HG03571 (cell line): ENCODE data around the gene SOX4.
"Not testable (repeated sequence)": the region's sequence is repeated elsewhere in the genome, so short reads cannot be mapped to it uniquely, and the experiment has no call there.

ENCODE experiments used
- ATAC-seq: cut with Tn5 transposase; IDR thresholded peaks from one replicate; pipeline ENCODE4 v1.9.1; 2021; ENCODE audit not compliant: unreplicated experiment

SOX4 gene

DNA sequence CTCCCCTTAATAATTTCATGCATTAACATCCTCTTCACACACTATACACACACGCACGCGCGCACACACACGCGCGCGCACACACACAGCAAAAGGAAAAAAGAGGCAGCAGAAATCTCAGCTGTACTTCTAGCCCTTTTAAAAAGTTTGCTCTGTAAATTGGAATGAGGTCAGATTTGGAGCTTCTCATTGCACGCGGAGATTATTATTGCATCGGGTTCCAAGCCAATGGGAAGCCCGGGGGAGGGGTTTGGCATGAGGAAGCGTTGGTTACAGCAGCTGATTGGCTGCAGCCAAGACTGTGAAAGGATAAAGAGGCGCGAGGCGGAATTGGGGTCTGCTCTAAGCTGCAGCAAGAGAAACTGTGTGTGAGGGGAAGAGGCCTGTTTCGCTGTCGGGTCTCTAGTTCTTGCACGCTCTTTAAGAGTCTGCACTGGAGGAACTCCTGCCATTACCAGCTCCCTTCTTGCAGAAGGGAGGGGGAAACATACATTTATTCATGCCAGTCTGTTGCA lies at the start of gene SOX4:
TSS of gene SOX4 (plus strand) at position 340 of the 515 bp plus-strand sequence. CDS start 784 bp downstream, outside the sequence.
- peak; percentile 69 for ATAC-seq

DNA sequence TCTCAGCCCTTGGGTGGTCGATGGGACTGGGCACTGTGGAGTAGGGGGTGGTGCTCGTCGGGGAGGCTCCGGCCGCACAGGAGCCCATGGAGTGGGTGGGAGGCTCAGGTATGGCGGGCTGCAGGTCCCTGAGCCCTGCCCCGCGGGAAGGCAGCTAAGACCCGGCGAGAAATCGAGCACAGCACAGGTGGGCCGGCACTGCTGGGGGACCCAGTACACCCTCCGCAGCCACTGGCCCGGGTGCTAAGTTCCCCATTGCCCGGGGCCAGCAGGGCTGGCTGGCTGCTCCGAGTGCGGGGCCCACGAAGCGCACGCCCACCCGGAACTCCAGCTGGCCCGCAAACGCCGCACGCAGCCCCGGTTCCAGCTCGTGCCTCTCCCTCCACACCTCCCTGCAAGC lies 41.3 kb upstream of the SOX4 start:
- not testable (repeated sequence) for ATAC-seq

DNA sequence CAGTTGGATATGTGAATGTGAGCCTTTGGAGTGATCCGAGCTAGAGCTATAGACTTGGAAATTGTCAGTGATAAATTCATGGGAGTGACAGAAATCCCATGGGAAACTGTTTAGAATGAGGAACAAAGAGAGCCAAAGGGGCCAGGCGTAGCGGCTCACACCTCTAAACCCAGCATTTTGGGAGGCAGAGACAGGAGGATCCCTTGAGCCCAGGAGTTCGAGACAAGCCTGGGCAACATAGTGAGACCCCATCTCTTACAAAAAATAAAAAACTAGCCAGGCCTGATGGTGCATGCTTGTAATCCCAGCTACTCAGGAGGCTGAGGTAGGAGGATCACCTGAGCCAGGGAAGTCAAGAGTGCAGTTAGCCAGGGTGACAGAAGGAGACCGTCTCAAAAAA lies 39.3 kb upstream of the SOX4 start:
- no peak for ATAC-seq

DNA sequence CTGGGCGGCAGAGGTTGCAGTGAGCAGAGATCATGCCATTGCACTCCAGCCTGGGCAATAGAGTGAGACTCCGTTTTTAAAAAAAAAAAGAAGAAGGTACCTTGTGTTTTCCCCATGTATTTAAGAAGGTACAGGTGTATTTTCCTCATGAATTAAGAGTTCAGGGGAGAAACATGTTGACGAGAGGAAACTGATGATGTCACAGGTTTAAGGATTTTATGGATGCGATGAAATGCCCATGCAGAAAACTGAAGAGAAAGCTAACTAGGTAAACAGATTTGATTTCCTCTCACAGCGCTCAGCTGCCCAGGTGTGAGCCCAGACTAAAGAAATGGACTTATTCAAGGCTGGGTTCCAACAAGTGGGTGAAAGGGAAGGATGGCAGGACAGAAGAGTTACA lies 38.4 kb upstream of the SOX4 start:
- no peak for ATAC-seq

DNA sequence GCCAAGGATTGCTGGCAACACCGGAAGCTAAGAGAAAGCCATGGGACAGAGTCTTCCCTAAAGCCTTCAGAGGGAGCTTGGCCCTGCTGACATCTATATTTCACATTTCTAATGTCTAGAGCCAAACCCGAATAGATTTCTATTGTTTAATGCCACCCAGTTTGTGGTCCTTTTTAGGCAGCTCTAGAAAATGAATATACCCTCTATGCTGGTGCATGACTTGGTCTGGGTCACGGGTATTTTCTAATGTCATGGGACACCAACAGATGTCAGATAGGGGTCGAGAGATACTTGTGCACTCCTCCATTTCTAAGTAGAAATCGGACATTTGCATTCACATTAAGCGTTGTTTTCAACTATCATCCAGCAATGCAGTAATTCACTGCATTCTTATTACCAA lies 37.0 kb upstream of the SOX4 start:
- ATAC-seq: no peak

DNA sequence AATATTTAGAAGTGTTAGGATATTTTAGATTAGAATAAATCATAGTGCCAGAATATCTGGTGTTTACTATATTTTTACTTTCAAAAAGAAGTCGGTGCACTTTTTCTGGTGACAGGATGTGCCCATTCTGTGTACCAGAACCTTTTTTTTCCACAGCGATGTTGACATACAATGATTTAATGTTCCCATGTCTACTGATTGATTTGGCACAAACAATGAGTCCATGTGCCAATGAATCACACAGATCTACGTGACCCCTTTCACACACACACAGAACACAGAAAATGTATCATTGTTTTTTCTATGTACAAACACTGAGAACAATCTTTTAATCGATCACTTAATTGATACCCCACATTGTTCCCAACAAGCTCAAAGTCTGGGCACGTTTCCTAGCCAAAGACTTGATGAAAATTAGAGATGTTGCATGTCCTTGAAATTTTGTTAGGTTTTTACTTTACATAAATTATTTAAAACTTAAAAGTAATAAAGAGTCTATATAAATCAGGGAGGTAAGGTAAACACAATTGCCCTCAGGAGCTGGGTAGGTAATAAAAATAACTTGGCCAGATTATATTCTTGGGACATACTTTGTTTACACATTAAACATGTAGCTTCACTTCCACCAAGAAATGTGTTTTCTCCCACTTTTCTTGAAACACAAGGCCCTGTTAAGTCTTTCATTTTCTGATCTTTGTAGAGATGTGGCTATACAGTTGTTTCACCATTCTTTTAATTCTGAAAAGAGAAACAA lies 36.4 kb upstream of the SOX4 start:
- ATAC-seq: no peak

DNA sequence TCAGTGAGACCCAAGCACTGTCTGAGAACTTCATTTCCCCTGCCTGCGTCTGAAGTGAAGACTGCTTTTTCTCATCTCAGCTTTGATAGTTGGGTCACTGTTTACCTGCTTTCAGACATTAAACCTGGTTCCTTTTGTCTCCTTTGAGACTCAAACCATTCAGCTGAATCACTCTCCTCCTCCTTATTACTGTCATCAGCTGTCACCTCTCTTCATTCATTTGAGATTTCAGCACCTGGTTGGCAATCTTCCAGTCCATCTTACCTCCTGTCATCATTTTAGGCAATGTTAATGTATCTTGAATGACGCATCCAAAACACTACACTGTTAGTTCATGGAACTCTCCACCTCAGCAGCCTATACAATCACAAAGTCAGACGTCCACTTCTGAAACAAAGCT lies 34.3 kb upstream of the SOX4 start:
- ATAC-seq: no peak

DNA sequence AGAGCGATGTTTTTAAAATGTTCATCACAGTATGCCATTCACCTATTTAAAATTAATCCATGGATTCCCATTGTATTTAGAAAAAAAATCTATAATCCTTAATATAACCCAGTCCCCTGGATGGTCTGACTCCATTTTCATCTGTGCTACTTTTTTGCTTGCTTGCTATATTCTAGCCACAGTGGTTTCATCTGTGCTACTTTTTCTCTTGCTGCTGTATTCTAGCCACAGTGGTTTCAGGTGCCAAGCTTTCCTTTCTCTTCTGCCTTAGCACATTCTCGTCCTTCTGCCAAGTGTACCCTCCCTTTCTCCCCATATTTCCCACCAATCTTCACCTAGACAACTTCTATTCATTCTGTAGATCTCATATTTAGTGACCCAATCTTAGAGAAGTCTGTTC lies 33.3 kb upstream of the SOX4 start:
- no peak for ATAC-seq

DNA sequence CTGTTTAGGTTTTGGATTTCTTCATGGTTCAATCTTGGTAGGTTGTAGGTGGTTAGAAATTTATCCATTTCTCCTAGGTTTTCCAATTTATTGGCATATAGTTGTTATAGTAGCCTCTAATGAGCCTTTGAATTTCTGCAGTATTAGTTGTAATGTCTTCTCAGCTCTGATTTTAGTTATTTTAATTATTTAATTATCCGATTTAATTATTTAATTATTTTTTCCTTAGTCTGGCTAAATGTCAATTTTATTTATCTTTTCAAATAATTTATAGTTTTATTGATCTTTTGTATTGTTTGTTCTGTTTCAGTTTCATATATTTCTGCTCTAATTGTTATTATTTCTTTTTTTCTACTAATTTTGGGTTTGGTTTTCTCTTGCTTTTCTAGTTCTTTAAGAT lies 28.1 kb upstream of the SOX4 start:
- ATAC-seq: no peak

DNA sequence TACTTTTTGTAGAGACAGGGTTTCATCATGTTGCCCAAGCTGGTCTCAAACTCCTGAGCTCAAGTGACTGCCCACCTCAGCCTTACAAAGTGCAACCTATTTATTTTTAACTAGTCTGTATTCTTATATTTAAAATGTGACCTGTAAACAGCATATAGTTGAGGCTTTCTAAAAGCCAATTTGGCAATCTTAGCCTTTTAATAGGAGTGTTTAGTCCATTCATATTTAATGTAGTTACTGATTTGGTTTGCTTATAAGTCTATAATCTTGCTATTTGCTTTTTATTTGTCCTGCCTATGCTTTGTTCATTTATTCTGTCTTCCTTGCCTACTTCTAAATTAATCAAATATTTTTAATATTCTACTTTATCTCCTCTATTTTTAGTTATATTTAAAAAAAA lies 15.0 kb upstream of the SOX4 start:
- no peak for ATAC-seq

DNA sequence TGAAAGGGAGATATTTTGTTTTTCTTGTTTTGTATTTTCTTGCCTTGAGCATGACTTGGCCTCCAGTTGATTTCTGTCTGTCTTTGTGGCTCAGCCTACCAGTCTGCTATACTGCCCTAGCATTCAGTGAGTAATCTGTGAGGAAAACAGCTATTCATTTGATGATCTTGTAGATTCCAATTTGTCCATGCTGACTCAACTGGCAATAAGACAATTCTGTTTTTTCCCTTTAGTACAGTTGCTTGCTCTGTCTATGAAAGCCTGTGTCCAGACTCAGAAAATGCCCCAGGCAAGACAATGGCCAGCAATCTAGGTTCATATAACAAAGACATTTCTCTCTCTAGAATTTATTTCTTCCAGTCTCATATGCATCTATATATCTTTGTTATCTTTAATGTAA lies 10.9 kb upstream of the SOX4 start:
- no peak for ATAC-seq

DNA sequence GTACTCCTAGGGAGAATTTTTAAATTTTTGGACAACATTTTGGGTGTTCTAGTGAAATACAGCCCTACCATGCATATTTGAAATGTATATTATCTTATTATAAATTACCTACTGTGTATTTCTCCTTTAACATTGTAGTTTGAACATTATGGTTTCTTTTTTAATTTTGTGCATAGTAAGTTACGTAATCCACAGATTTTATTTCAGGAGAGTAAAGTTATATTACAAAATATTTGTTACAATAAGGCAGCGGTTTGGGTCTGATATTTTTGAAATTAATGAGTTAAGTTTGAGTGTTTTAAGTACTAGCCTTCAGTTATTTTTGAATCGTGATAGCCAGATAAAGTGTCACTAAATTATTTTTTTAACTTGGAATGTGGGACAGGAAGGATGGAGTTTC lies 7.3 kb upstream of the SOX4 start:
- ATAC-seq: no peak

DNA sequence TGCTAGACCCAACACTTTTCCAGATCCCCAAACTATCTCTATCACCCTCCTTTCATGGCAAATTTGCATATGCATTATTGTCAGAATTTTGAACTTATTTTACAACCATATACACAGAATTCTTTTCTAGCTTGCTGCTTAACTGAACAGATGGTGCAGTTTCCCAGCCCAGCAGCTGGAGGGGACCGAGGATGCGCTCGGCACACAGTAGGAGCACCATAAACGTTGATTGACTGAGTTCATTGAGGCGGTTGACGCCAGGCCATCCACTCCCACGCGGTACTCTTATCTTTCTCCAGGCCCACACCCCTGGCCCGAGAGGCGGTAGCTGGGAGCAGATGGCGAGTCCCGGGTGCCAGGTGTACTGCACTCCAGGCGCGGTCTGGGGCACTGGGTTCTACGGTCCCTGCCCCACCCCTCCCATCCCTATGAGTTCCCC lies 6.8 kb upstream of the SOX4 start:
- peak; percentile 11 for ATAC-seq

DNA sequence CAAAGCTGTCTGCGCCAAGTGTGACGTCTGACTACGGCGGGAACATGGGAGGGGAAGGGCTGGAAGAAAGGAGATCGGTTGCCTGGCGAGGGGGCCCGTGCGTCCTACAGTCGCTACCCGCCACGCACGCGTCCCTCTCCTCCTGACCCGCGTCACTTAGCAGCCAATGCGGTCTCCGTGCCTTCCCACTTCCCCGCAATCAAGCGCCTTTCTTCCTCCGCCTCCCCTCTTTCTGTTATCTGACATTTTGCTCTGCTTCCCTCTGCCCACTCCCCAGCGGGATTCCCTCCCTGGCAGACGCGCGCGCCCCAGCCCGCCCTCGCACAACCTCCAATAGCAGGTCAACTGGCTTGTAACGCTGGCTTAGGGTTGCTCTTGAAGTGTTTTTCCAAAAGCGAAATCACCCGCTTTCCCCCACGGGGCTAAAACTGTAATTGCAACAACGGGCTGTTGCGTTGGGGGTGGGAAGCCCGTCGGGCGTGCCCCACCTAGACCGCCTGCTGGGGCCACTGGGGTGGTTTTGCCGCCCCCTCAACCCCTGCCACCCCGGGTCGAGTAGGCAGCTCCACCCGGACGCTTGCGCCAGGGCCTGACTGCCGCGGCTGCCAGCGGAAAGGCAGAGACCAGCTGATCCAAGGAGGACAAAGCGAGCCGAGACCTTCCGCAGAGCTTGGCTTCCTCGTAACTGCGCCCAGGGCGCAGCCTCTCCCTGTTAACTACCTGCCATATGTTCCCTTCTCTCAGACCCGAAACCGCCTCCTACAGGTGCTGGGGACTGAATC lies 6.2 kb upstream of the SOX4 start:
- peak; percentile 40 for ATAC-seq

DNA sequence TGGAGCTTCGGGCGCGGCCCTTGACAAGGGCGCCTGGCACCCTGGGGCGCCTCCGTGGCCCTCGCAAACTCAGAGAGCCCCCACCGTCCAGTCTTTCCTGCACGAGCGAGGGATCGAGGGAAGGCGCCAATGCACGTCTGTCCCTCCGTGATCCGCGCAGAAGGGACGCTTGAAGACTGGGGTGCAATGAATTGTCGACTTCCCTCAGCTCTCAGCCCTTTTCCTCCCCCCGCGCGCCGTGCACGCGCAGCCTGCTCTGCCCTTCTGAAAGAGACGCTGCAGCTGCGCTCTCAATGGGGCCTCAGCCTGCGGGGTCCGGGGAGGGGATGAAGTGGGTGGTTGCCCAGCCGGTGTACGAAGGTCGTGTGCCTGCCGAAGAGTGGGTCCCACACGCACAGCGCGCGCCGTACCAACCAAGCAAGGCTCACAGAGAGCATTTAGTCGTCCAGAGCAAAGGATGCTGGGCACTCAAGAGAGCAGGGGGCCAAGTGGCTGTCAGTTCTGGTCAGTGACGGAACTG lies 5.5 kb upstream of the SOX4 start:
- ATAC-seq: peak; percentile 35

DNA sequence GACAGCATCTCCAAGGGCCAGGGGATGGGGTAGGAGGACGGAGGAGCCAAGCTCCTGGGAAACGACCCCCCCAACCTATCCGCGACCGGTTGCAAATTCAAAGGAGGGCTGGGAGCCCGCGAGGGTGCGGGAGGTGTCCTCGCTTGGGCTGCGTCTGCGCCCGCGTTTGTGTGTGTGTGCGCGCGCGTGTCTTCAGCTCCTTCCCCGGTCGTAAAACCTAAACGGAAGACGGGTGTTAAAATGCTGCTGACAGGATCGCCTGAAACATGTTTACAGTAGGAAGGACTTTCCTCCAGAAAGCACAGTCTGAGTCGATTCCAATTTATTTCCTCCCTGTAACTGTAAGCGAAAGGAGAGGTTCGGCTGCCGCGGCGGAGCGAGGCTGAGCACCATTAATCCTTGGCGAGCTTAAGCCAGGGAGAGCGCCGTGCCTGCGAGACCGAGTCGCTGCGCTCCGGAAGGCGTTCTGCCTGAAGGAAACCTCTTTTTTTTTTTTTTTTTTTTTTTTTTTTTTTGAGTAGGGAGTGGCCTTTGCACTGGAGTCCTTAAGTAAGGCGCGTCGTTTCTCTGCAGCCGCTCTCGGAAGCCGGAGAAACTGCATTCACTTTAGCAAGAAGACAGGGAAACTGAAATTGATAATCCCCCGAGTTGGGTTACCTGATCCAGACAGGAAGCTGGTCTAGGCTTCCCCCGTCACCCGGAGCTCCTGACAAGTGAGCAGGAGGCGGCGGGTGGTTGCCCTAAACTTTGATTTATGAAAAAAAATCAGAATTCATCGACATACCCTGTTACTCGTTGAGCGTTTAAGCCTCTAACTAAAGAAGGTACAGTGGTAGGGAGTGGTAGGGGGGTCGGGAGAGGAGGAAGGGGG lies 4.8 kb upstream of the SOX4 start:
- ATAC-seq: peak; percentile 27

DNA sequence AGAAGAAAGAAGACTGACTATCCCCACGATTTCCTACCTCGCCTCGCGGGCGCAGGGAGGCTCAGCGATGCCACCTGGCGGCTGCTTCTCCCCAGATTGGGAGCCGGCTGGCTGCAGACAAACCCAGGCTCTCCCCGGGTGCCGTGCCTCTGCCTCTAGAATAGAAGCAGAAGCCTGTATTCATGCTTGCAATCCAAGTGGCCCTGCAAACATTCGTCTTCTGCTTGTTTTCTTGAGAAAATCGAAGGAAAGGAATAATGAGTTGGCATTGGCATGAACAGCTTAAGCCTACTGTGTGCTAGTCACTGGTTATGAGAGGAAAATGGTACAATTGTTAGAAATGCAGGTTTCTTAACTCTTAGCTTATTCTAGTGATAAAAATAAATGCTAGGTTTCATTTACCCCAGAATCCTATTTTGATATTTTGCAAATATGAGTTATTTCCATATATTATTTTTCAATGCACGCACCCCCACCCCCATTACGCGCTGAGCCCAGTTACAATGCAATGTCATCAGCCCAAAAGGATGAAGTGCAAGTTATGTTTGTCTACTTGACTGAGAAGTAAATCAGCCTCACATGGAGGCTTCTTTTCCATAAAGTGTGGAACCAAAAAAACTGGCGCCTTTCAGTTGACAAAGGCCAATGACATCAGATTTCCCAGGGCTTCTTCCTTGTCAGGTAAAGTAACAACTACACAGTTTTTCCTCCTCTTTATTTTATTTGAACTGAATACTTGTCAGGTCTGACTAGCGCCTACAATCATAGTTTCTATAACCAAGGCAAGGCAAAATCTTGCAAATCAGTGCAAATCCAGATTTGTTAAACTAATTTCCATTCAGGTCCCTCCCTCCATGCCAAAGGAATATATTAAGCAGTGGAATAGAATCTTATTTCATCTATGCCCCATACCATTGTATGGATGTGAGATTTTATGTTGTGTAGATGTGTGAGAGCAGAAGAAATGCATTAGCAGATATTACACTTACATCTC lies 3.9 kb upstream of the SOX4 start:
- ATAC-seq: peak; percentile 17

DNA sequence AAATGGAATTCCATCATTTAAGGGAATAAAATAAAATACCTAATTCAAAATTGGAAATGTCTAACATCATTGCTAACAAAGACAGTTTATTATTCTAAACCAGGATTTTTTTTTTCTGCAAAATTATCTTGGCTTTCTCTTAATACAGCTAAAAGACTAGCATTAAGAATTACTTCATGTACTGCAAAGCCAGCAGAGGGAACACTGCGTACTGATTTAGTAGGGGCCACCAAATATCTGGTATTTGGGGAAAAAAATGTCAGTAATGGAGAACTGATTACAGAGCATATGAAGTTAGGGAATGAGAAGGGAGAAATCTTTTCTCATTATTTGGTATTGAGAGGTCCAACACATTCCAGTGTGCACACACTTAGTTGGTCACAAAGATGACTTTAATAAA lies 3.2 kb upstream of the SOX4 start:
- ATAC-seq: no peak

DNA sequence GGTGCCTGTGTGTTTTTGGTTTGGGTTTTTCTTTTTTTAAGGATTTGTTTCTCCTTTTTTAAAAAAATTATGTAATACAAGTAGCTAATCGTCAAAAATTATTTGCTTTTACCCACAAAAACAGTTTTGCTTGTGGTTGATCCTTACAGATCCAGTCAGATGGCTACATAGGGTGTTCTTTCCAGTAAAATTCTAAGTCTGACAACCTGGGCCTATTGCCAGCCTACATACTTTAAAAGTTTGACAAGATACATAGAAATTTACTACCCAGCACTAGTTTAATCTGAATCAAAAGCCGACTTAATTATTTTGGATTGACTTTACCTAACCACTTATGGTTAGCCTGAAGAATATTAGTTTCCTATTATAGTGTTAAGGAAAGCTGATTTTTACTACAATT lies 2.1 kb upstream of the SOX4 start:
- no peak for ATAC-seq

DNA sequence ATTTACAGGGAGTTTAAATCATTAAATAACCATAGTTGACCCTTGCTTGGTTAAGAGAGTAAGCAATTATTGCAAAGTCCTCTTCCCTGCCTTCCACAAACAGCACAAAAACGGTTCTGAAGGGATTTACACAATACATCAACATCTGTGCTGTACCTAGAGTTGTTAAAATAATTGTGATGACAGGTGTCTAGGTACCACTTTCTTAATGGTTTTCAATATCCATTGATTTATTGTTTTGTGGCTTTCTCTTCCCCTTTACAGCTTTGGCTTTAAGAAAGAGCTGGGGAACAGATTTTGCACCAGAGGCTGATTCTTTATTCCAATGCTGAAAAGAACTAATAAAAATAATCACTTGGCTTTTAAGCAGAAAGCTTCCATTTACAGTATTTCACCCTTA lies 598 bp upstream of the SOX4 start:
- ATAC-seq: no peak
